ENCODE measurements around the gene RPL7L1.
A peak's percentile ranks its signal among the peaks of the same experiment; 100 is the strongest.
"Not testable (repeated sequence)": the region's sequence is repeated elsewhere in the genome, so short reads cannot be mapped to it uniquely, and the experiment has no call there.

The RPL7L1 gene

DNA sequence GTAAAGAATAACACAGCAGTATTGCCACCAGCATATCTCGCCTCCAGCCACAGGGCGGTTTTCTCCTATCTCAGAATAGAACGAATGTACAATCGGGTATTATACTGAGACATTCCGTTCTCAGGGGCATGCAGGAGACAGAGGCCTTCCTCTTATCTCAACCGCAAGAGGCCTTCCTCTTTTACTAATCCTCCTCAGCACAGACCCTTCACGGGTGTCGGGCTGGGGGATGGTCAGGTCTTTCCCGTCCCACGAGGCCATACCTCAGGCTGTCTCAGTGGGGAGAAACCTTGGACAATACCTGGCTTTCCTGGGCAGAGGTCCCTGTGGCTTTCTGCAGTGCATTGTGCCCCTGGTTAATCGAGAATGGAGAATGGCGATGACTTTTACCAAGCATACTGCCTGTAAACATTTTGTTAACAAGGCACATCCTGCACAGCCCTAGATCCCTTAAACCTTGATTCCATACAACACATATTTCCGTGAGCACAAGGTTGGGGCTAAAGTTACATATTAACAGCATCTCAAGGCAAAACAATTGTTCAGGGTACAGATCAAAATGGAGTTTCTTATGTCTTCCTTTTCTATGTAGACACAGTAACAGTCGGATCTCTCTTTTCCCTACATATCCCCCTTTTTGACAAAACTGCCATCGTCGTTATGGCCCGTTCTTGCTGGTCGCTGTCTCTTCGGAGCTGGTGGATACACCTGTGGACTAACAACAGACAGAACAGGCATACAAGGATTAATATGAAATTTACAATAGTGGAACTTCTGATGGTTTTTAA, 14.8 kb downstream of the RPL7L1 start:
- not testable (repeated sequence) for DNase-seq

DNA sequence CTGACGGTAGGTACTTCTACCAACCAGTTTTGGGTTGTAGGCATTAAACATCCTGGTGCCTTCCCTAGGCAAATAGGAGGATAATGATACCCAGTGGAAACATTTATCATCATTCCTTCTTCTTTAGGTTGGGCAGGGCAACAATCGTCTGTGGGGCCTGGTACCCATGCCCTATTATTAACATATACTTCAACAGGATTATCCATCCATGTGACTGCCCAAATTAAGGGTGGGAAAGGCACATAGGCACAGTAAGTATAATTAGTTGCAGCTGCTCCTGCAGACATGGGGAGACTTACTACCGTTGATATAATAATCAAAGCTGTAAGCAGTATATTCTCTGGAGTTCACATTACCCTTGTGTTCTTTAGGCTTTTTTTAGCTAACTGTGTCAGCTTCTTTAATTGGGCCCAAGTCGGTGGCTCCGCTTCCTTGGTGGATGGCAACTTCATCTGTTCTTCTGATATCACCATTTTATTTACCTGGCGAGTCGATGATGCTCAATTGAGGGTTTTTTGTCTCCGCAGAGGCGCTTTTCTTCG, 16.8 kb downstream of the RPL7L1 start:
- DNase-seq: no peak

DNA sequence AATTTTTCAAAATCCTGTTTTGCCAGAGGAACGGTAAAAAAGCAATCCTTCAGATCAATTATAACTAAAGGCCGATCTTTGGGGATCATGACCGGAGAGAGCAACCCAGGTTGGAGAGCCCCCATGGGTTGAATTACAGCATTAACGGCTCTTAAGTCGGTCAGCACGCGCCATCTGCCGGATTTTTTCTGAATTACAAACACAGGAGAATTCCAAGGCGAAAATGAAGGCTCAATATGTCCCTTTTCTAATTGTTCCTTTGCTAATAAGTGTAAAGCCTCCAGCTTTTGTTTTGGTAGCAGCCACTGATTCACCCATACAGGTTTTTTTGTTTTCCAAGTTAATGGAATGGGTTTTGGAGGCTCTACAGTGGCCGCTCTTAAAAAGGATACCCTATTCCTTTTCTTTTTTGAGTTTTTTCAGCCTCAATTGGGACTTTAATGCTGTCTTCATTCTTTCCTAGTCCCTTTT, 19.5 kb downstream of the RPL7L1 start:
- DNase-seq: peak; percentile 31

DNA sequence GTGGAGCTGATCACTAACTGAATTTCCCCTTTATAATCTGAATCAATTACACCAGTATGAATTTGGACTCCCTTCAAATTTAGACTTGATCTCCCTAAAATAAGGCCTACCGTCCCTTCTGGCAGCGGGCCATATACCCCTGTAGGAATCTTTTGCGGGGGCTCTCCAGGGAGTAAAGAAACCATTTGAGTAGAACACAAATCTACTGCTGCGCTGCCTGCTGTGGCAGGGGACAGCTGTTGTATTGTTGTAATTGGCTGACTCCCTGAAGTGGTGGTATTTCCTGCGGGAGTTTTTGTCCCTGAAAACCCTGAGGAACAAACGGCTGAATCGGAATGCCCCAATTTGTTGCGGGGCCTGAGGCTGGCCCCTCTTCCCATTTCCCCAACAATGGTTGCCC, 20.5 kb downstream of the RPL7L1 start:
- no peak for DNase-seq

DNA sequence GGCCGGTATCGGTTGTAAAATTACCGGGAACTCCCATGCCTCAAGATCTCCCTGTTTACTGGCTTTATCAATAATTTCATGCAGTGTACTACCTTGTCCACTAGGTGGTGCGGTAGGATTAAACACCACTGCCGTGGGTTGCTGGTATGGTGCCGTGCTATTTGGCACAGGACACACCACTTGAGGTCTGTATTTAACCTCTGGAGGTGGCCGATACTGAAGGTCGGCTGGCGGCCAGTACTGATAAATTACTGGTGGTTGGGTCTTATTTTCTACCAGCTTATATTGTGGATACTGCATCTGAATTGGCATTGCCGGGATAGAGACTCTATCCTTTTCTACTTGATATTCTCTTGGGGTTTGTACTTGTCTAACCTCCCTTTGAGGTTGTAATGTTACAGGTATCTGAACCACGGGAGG, 22.1 kb downstream of the RPL7L1 start:
- DNase-seq: peak; percentile 19

DNA sequence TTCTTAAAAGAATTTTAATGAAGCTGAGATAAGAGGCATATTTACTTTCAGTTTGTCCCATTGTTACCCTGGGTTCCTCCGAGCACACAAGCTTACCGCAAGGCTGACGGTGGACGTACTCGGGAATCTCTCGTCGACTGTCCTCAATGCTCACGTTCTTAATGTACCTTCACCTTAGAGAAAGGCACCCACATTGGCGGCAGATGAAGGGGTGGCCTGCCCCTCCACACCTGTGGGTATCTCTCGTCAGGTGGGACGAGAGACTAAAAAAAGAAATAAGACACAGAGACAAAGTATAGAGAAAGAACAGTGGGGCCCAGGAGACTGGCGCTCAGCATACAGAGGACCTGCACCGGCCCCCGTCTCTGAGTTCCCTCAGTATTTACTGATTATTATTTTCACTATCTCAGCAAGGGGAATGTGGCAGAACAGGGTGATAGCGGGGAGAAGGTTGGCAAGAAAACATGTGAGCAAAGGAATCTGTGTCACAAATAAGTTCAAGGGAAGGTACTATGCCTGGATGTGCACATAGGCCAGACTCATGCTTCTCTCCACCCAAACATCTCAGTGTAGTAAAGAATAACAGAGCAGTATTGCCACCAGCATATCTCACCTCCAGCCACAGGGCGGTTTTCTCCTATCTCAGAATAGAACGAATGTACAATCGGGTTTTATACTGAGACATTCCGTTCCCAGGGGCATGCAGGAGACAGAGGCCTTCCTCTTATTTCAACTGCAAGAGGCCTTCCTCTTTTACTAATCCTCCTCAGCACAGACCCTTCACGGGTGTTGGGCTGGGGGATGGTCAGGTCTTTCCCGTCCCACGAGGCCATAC, 23.2 kb downstream of the RPL7L1 start:
- DNase-seq: not testable (repeated sequence)

DNA sequence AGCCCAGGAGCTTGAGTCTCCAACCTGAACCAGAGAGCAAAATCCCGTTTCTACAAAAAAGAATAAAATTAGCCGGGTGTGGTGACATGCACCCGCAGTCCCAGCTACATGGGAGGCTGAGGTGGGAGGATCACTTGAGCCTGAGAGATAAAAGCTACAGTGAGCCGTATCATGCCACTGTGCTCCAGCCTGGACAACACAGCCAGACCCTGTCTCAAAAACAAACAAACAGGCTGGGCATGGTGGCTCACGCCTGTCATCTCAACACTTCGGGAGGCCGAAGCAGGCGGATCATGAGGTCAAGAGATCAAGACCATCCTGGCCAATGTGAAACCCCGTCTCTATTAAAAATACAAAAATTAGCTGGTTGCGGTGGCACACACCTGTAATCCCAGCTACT, 25.1 kb downstream of the RPL7L1 start:
- no peak for DNase-seq

DNA sequence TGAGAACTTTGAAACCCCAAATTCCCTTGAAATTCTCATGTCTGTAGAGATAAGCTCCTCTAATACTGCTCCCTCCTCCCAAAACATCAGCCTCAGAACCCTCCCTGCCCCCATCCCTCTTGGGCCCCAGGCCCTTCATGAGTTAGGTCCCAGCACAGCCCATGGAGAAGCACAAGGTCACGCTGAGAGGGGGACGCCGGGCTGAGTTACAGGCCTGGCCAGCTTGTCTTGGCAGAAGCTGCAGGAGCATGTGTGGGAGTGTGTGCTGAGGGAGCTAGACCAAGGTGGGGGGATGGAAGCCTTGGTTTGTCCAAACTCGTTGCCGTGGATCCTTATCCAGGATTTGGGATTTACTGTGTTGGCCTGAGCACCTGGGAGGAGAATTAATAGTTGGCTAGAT, 27.9 kb downstream of the RPL7L1 start:
- DNase-seq: no peak

DNA sequence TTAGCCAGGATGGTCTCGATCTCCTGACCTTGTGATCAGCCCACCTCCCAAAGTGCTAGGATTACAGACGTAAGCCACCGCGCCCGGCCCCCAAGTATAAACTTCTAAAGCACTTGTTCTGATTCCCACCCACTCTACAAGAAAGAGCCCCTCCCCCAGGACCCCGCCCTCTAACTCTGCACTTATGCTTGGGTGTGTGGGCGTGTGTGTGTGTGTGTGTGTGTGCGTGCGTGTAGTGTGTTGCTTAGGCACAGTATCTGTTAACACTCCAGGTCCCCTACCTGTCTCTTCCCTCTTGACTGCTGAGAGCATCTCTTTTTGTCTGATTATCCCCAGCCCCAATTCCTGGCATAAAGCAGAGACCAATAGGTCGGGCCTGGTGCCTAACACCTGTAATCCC, 30.4 kb downstream of the RPL7L1 start:
- no peak for DNase-seq

DNA sequence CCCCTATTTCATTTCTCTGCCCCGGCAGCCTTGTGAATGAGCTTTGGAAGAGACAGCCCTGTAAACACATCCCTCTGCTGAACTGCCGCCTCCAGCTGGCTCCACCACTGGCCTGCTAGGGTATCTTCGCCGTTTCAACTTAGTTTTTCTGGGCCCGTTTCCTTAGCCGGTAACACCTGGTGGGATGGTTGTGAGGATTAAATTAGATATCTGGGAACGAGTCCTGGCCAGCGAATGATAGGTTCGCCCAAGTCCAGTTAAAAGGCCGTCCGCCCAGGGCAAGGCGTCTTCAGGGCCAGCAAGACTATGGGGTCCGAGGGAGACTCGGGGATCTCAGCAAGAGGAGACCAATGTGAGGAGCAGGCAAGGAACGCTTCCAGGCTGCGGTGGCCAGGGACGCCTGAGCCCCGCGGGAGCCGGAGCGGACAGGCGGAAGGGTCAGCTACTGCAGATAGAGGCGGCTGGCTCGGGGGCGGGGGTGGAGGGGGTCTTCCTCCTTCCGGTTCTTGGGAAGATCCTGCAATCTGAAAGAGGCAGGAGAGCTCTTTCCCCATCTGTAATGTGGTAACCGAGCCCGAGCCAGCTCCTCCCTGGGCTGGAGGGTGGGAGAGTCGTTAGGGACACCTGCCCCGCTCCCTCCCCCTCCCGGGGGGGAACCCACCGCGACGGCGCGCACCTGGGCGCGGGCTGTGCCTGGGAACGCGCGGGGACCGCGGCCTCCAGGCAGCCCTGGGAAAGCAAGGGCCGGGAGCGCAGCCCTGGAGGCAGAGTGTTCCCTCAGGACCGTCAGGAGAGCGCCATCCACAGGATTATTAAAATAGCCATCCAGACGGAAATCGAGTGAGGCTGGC, 32.0 kb downstream of the RPL7L1 start:
- DNase-seq: no peak

DNA sequence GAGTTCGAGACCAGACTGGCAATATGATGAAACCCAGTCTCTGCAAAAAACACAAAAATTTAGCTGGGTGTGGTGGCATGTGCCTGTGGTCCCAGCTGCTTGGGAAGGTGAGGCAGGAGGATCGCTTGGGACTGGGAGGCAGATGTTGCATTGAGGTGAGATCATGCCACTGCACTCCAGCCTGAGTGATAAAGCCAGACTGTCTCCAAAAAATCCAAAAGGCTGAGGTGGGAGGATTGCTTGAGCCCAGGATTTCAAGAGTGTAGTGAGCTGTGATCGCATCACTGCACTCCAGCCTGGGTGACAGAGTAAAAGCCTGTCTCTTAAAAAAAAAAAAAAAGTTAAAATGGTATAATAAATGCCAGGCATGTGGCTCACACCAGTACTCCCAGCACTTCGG, 35.1 kb downstream of the RPL7L1 start:
- DNase-seq: no peak

DNA sequence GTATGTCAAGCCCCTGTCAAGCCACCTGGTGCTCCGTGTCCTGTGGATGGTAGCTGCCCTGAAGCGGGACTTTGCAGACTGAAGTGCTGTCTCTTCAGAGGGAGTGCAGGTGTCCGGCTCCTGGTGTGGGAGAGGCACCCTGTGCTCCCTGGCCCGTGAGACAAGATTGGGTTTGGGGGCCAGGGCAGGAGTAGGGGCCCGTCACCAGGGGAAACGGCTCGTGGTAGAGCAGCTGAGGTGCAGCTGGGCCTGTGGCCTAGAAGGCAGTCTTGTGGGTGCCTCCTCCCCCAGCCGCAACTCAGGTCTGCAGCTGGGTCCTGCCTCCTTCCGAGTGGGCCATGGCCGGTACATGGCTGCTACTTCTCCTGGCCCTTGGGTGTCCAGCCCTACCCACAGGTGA, 36.3 kb downstream of the RPL7L1 start, which contains the start of gene PTCRA:
PTCRA (plus strand) TSS at position 322 of the 400 bp plus-strand sequence; CDS start at position 339, 17 bp downstream.
- DNase-seq: no peak

DNA sequence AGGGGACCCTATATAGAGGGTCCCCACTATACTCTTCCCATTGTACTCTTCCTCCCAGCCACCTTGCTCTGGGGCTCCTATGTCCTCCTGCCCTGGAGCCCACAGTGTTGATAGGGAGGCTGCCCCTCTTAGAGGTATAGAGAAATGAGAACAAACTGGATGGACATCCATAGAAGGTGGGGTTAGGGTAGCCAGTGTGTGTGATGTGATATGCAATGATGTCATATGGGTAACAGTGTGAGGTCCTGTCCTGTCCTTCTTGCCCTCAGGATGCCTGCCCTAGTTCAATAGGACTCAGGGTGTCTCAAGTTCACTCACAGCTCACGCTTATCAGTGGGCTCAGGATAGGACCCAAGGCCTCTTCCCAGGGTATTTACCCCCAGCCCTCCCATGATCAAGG, 36.9 kb downstream of the RPL7L1 start:
- DNase-seq: no peak

DNA sequence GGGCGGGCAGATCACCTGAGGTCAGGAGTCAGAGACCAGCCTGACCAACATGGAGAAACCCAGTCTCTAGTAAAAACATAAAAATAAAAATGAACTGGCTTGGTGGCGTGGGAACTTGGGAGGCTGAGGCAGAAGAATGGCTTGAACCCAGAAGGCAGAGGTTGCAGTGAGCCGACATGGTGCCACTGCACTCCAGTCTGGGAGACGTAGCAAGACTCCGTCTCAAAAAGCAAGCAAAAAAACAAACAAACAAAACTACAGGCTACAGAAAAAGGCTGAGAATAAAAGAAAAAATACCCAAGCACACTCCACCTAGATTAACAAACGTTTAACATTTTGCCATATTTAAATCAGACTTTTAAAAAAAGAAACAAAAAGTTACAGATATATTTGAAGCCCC, 42.4 kb downstream of the RPL7L1 start:
- no peak for DNase-seq

DNA sequence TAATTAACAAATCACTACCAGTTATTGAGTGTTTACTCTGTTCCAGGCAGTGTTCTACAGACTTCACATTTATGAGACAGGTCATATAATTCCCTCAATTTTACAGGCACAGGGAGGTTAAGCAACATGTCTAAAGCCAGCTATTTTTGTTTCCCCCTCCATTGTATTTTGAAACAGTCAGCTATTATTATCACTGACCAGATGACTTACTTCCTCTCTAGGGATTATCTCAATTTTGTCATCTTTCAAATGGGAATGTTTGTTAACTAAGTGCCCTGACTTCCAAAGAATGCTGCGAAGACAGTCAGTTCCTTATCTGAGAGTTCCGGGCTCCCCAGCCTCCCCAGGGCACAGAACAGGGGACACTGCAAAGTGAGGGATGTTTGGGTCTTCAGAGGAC, 44.2 kb downstream of the RPL7L1 start:
- no peak for DNase-seq

DNA sequence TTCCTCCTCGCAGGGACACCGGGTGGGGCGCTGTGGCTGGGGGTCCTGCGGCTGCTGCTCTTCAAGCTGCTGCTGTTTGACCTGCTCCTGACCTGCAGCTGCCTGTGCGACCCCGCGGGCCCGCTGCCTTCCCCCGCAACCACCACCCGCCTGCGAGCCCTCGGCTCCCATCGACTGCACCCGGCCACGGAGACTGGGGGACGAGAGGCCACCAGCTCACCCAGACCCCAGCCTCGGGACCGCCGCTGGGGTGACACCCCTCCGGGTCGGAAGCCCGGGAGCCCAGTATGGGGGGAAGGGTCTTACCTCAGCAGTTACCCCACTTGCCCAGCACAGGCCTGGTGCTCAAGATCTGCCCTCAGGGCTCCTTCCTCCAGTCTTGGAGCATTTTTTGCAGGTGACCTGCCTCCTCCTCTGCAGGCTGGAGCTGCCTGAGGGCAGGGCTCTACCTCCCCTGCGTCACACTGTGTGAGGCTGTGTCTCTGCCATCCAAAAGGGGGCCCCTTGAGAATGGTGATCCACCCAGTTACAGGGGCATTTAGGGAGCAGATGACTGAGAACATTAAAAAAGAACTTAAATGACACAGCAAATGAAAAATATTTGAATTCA, 45.9 kb downstream of the RPL7L1 start:
- no peak for DNase-seq

DNA sequence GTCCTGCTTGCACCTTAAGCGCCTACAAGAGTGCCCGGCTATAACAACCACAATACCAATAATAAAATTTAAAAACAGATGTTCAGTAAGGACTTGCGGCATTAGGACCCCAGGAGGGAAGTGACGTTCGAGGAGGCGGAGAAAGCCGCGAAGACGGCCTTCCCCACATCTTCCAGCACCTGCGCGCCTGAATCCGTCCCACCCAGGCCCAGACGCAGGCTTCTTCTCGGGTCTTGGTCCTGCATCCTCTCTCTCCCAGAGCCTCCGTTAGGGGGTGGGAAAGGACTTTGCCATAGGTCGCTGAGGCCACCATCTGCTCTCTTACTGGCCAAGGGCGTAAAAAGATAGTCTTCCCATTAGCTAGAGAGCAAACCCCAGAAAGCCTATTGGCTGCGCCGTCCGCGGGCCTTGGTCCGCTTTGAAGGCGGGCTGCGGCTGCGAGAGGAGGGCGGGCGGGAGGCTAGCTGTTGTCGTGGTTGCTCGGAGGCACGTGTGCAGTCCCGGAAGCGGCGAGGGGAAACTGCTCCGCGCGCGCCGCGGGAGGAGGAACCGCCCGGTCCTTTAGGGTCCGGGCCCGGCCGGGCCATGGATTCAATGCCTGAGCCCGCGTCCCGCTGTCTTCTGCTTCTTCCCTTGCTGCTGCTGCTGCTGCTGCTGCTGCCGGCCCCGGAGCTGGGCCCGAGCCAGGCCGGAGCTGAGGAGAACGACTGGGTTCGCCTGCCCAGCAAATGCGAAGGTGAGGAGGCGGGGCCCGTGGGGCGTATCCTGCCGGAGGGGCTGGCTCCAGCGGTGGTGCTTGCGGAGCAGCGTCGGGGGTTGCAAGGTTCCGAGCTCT, 49.8 kb downstream of the RPL7L1 start, which contains the start of gene CNPY3:
CNPY3 (plus strand) TSS at position 495 of the 835 bp plus-strand sequence; CDS start at position 586, 91 bp downstream.
- peak; percentile 74 for DNase-seq

DNA sequence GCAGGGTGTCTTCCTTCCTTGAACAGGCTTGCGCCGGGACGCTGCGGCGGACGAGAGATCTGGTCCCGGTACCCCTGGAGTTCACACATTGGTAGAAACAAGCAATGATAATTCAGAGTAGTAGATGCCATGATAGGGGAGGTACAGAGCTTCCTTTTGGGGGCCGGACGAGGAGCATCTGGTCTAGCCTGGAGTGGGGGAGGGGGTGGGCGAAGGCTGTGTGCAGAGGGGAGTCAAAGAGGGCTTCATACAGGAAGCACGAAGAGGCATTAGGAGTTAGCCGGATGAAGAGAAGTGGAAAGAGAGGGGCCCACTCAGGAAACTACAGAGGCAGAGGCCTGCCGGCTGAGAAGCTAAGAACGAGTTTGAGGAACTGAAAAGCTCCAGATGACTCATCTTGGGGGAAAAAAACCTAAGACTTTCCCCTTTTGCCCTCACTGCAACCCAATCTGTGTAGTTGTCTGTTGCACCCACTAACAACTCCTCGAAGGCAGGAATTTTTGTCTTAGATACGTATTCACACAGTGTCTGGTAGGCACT, 50.5 kb downstream of the RPL7L1 start:
- DNase-seq: no peak

DNA sequence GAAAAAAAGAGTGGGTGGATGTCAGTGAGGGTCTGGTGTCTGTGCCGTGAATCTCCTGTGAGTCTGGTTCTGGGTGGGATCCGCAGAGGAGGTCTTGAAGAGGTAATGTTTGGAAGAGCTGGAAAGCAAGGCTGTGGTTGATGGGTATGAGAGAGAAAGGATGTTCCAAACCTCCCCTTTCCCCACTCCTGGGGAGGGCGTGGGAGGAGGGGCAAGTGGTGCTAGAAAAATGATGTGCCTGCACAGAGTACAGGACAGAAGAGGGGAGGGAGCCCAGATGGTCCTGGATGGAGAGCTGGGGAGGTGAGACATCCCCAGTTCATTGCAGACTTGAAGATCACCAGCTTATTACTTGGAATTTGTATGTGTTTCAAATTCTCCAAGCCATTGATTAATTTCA, 53.0 kb downstream of the RPL7L1 start:
- no peak for DNase-seq

DNA sequence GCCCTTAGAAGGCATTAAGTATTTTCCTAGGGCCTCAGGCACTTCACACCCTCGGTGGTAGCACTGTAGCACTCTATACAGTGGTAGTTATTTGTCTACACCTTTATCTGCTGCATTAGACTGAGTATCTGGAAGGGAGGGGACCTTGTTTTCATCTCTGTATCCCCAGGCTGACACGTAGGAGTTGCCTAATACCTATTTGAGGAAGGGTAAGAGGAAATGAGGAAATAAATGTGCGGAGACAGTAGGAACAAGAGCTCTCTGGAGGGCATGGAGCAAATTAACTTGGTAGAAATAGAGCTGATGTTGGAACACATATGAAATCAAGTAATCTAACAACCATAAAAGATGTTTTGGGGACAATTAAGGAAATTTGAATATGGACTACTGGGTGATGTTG, 53.8 kb downstream of the RPL7L1 start:
- DNase-seq: no peak

DNA sequence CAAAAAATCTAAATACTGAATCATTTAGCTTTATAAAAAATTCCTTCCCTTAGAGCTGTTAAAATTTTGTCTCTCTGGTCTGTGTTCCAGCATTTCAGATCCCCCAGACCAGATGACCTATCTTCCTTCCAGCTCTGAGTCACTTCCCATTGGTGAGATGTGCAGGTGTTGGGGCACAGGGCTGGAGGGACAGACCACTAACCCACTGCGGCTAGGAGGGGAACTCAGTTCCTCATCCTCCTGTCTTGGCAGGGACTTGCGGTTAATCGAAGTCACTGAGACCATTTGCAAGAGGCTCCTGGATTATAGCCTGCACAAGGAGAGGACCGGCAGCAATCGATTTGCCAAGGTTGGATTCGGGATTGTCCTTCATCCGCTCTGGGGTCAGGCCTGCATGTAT, 55.9 kb downstream of the RPL7L1 start:
- no peak for DNase-seq
